Measurements from ENCODE around the gene KRTAP12-1.
A peak's percentile ranks its signal among the peaks of the same experiment; 100 is the strongest.

KRTAP12-1 gene

GRCh38 chr21:44722731-44723130 is 40.8 kb upstream of the KRTAP12-1 start:
- Histone ChIP-seq H3K4me1 (ENCODE audit: control insufficient read depth, low read depth, low read length) (peaks cover 20% of the 10 kb centered on the region), H3K4me3 (ENCODE audit: low read length) (peak overlapping the region; percentile 10), H3K27ac (ENCODE audit: low read length) (no peak overlapping the region), H3K27me3 (ENCODE audit: control insufficient read depth, insufficient read depth, low read length) (peaks cover 23% of the 10 kb centered on the region), H3K9me3 (ENCODE audit: control insufficient read depth, low read depth, low read length) (no peaks in the 10 kb centered on the region), H3K36me3 (ENCODE audit: control insufficient read depth, low read depth, low read length) (no peaks in the 10 kb centered on the region), H3K9ac (ENCODE audit: low read length) (no peak overlapping the region)

GRCh38 chr21:44720170-44720569 is 38.2 kb upstream of the KRTAP12-1 start:
- H3K4me3 ChIP-seq (ENCODE audit: low read length) = no peak overlapping the region

GRCh38 chr21:44718571-44718970 is 36.6 kb upstream of the KRTAP12-1 start:
- Histone ChIP-seq H3K27ac (ENCODE audit: low read length) (no peak overlapping the region), H3K4me1 (ENCODE audit: control insufficient read depth, low read depth, low read length) (peaks cover 29% of the 10 kb centered on the region), H3K9me3 (ENCODE audit: control insufficient read depth, low read depth, low read length) (no peaks in the 10 kb centered on the region), H3K27me3 (ENCODE audit: control insufficient read depth, insufficient read depth, low read length) (peaks cover 29% of the 10 kb centered on the region), H3K36me3 (ENCODE audit: control insufficient read depth, low read depth, low read length) (no peaks in the 10 kb centered on the region), H3K9ac (ENCODE audit: low read length) (no peak overlapping the region), H3K4me3 (ENCODE audit: low read length) (no peak overlapping the region)

More at GRCh38 chr21:44720170-44720569, 38.2 kb upstream of the KRTAP12-1 start:
- Histone ChIP-seq H3K27me3 (ENCODE audit: control insufficient read depth, insufficient read depth, low read length) (peaks cover 23% of the 10 kb centered on the region), H3K36me3 (ENCODE audit: control insufficient read depth, low read depth, low read length) (no peaks in the 10 kb centered on the region), H3K27ac (ENCODE audit: low read length) (no peak overlapping the region), H3K4me1 (ENCODE audit: control insufficient read depth, low read depth, low read length) (peaks cover 21% of the 10 kb centered on the region), H3K9me3 (ENCODE audit: control insufficient read depth, low read depth, low read length) (no peaks in the 10 kb centered on the region), H3K9ac (ENCODE audit: low read length) (no peak overlapping the region)

GRCh38 chr21:44718093-44718492 is 36.1 kb upstream of the KRTAP12-1 start:
- Histone ChIP-seq H3K27ac (ENCODE audit: low read length) (no peak overlapping the region), H3K4me1 (ENCODE audit: control insufficient read depth, low read depth, low read length) (peaks cover 29% of the 10 kb centered on the region), H3K27me3 (ENCODE audit: control insufficient read depth, insufficient read depth, low read length) (peaks cover 29% of the 10 kb centered on the region)

DNA sequence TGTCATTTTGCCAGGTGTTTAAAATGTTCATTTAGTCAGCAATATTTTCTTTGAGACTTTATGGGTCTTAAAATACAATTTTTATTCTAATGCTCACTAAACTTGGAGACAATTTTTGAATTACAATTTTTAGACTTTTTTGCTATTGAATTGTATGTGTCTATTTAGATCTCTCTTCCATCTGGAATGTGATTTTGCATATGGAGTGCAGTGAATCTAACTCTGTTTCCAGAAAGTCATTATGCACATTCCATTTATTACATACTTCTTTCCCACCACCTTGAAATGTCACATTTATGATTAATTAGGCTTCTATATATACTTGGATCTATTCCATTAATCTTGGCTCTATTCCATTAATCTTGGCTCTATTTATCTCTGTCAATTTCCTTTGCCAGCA is 35.0 kb upstream of the KRTAP12-1 start:
- no peaks in the 10 kb centered on the region for H3K9me3 ChIP-seq (ENCODE audit: control insufficient read depth, low read depth, low read length)
- no peak overlapping the region for H3K9ac ChIP-seq (ENCODE audit: low read length)
- H3K27me3 ChIP-seq (ENCODE audit: control insufficient read depth, insufficient read depth, low read length) = peaks cover 31% of the 10 kb centered on the region
- H3K27ac ChIP-seq (ENCODE audit: low read length) = no peak overlapping the region
- H3K4me3 ChIP-seq (ENCODE audit: low read length) = no peak overlapping the region
- H3K4me1 ChIP-seq (ENCODE audit: control insufficient read depth, low read depth, low read length) = peaks cover 27% of the 10 kb centered on the region
- no peaks in the 10 kb centered on the region for H3K36me3 ChIP-seq (ENCODE audit: control insufficient read depth, low read depth, low read length)

More at GRCh38 chr21:44718093-44718492, 36.1 kb upstream of the KRTAP12-1 start:
- Histone ChIP-seq H3K9ac (ENCODE audit: low read length) (no peak overlapping the region), H3K4me3 (ENCODE audit: low read length) (no peak overlapping the region), H3K36me3 (ENCODE audit: control insufficient read depth, low read depth, low read length) (no peaks in the 10 kb centered on the region), H3K9me3 (ENCODE audit: control insufficient read depth, low read depth, low read length) (no peaks in the 10 kb centered on the region)

DNA sequence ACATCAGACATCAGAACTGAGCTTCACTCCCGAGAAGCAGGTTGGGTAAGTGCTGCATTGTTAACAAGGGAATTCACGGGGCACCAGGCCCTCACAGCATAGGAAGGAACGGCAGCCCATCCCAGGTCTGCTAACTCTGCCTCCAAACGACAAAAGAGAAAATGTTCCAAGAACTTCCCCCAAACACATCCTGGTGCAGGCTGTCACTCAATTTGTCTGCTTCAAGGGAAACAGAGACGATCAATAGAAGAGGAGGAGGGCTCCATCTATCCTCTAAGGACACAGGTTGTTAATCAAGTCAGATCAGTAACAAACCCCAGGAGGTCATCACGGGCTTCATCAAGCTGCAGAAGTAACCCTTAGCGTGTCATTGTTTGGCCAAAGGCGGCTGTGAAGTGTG is 32.9 kb upstream of the KRTAP12-1 start:
- Histone ChIP-seq H3K4me1 (ENCODE audit: control insufficient read depth, low read depth, low read length) (peaks cover 43% of the 10 kb centered on the region), H3K27me3 (ENCODE audit: control insufficient read depth, insufficient read depth, low read length) (peaks cover 52% of the 10 kb centered on the region)

GRCh38 chr21:44713846-44714245 is 31.9 kb upstream of the KRTAP12-1 start:
- no peak overlapping the region for H3K9ac ChIP-seq (ENCODE audit: low read length)

More for the DNA sequence above, 32.9 kb upstream of the KRTAP12-1 start:
- Histone ChIP-seq H3K9me3 (ENCODE audit: control insufficient read depth, low read depth, low read length) (no peaks in the 10 kb centered on the region), H3K27ac (ENCODE audit: low read length) (no peak overlapping the region), H3K4me3 (ENCODE audit: low read length) (no peak overlapping the region), H3K36me3 (ENCODE audit: control insufficient read depth, low read depth, low read length) (no peaks in the 10 kb centered on the region), H3K9ac (ENCODE audit: low read length) (no peak overlapping the region)

DNA sequence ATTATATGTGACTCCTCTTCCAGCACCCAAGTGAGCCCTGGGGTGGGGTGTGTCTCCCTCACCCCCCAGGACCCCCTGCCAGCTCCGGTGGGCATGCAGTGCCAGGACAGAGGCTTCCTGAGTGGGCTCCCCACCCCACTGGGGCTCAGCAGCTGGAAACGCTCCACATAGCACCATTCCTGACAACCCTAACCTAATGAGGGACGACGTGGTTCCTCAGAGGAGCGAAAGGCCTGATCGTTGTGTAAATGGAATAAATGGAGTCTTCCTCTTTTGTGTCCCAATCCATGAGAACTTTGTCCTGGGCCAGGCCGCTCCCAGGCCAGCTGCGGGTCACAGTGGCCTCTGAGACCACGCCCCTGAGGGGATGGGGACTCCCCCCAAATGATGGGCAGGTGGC is 31.2 kb upstream of the KRTAP12-1 start:
- H3K4me1 ChIP-seq (ENCODE audit: control insufficient read depth, low read depth, low read length) = peaks cover 53% of the 10 kb centered on the region
- peaks cover 69% of the 10 kb centered on the region for H3K27me3 ChIP-seq (ENCODE audit: control insufficient read depth, insufficient read depth, low read length)

More at GRCh38 chr21:44713846-44714245, 31.9 kb upstream of the KRTAP12-1 start:
- H3K36me3 ChIP-seq (ENCODE audit: control insufficient read depth, low read depth, low read length) = no peaks in the 10 kb centered on the region
- H3K4me1 ChIP-seq (ENCODE audit: control insufficient read depth, low read depth, low read length) = peaks cover 53% of the 10 kb centered on the region
- H3K27ac ChIP-seq (ENCODE audit: low read length) = no peak overlapping the region
- no peaks in the 10 kb centered on the region for H3K9me3 ChIP-seq (ENCODE audit: control insufficient read depth, low read depth, low read length)
- H3K4me3 ChIP-seq (ENCODE audit: low read length) = no peak overlapping the region
- peaks cover 62% of the 10 kb centered on the region for H3K27me3 ChIP-seq (ENCODE audit: control insufficient read depth, insufficient read depth, low read length)

DNA sequence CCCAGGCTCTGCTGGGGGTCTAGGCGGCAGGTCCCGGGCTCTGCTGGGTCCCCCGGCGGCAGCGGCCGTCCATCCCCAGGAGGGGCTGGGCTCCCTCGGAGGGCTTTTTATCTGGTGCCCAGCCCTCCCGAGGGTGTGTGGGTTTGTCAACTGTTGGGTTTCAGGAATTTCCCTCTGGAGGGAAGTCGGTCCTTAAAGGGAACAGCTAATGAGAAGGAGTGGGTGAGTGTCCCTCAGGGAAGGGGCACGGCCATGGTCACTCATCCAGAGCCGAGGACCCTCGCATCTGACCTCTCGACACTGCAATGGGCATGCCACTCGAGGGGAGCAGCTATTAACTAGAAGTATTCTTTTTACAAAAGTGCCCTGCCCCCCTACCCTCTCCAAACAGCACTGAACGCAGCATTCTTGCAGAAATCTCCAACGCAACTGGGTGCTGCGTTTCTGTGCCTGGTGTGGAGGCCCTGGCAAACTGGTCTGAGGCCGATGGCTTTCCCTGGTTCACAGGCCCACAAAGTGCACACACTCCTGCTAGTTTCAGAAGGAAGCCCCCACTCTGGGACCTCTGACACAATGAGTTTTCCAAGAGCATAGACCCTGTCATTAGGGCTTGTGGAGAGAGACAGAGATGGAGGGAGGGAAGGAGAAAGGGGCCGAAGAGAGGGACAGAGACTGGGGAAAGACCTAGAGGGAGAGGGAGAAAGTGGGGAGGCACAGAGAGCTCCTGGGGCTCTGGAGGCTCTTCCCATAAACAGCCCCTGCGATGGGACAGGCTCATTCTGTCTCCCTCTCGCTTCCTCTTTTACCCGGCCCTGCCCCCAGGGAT is 30.5 kb upstream of the KRTAP12-1 start:
- H3K4me3 ChIP-seq (ENCODE audit: low read length) = peak overlapping the region; percentile 65
- H3K27ac ChIP-seq (ENCODE audit: low read length) = no peak overlapping the region
- H3K27me3 ChIP-seq (ENCODE audit: control insufficient read depth, insufficient read depth, low read length) = peaks cover 77% of the 10 kb centered on the region

More for the DNA sequence above, 31.2 kb upstream of the KRTAP12-1 start:
- Histone ChIP-seq H3K27ac (ENCODE audit: low read length) (no peak overlapping the region), H3K4me3 (ENCODE audit: low read length) (no peak overlapping the region), H3K36me3 (ENCODE audit: control insufficient read depth, low read depth, low read length) (no peaks in the 10 kb centered on the region), H3K9me3 (ENCODE audit: control insufficient read depth, low read depth, low read length) (no peaks in the 10 kb centered on the region), H3K9ac (ENCODE audit: low read length) (no peak overlapping the region)

DNA sequence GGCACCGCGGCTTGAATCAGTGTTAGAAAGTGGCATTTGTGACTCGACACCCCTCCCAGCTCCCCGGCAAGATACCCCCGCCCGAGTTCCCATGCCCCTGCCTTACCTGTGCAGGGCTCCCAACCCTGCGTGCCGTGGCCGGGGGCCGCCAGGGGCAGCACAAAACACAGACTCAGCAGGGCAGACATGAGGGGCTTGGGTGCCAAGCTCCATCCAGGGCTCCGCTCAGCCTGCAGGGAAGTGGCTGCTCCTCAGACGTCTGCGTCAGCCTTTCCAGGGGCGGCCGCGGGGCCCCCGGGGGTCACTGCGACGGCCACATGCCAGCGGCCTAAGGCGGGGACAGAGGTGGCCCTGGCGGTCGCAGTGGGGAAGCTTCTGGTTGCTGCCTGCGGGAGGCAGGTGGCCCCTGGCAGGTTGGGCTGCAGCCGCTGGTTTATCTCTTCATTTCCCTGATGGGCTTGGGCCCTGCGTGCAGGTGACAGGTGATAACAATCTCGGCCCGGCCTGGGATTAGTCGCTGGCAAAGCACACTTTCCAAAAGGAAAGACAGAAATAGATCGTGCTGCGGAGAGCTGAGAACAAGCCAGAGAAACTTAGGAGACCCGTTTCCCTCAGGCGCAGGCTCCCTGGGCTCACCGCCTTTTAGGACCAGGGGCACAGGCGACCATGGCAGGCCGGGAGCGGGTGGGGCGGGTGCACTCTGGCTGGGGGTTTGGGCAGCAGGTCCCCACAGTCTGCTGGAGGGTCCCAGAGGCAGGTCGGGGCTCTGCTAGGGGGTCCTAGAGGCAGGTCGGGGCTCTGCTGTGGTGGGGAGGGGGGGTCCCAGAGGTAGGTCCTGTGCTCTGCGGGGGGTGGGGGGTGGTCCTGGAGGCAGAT is 29.6 kb upstream of the KRTAP12-1 start, which contains the start of gene TSPEAR:
TSS of gene TSPEAR (minus strand) at position 246 of the 876 bp plus-strand sequence. CDS start at position 188, 58 bp downstream.
- H3K27me3 ChIP-seq (ENCODE audit: control insufficient read depth, insufficient read depth, low read length) = peaks cover 85% of the 10 kb centered on the region

More for the DNA sequence above, 30.5 kb upstream of the KRTAP12-1 start:
- no peaks in the 10 kb centered on the region for H3K36me3 ChIP-seq (ENCODE audit: control insufficient read depth, low read depth, low read length)
- H3K4me1 ChIP-seq (ENCODE audit: control insufficient read depth, low read depth, low read length) = peaks cover 53% of the 10 kb centered on the region
- no peak overlapping the region for H3K9ac ChIP-seq (ENCODE audit: low read length)
- no peaks in the 10 kb centered on the region for H3K9me3 ChIP-seq (ENCODE audit: control insufficient read depth, low read depth, low read length)

GRCh38 chr21:44710756-44711326 is 28.9 kb upstream of the KRTAP12-1 start:
- Histone ChIP-seq H3K27ac (ENCODE audit: low read length) (no peak overlapping the region), H3K9ac (ENCODE audit: low read length) (no peak overlapping the region), H3K4me3 (ENCODE audit: low read length) (peak overlapping the region; percentile 65), H3K4me1 (ENCODE audit: control insufficient read depth, low read depth, low read length) (peaks cover 61% of the 10 kb centered on the region), H3K9me3 (ENCODE audit: control insufficient read depth, low read depth, low read length) (no peaks in the 10 kb centered on the region), H3K27me3 (ENCODE audit: control insufficient read depth, insufficient read depth, low read length) (peaks cover 92% of the 10 kb centered on the region), H3K36me3 (ENCODE audit: control insufficient read depth, low read depth, low read length) (no peaks in the 10 kb centered on the region)

More for the DNA sequence above, 29.6 kb upstream of the KRTAP12-1 start, which contains the start of gene TSPEAR:
- Histone ChIP-seq H3K9ac (ENCODE audit: low read length) (no peak within 1 kb of the TSS), H3K36me3 (ENCODE audit: control insufficient read depth, low read depth, low read length) (no peaks in the 10 kb centered on the region), H3K9me3 (ENCODE audit: control insufficient read depth, low read depth, low read length) (no peaks in the 10 kb centered on the region), H3K27ac (ENCODE audit: low read length) (no peak within 1 kb of the TSS), H3K4me3 (ENCODE audit: low read length) (peak within 1 kb of the TSS; percentile 65), H3K4me1 (ENCODE audit: control insufficient read depth, low read depth, low read length) (peaks cover 57% of the 10 kb centered on the region)

All from iPS-18a (cell line).